Measurements from ENCODE around the gene POLR3A. TPM values are rescaled to one million over a fixed set of nuclear protein-coding genes. Genes with fewer than 3 reads are reported as not detected.

Gene POLR3A
- total RNA-seq, 1 experiment from 2014 or later: 97.2 TPM

Other genes with a start within 250 kb of the POLR3A start
- 118 and 158 TPM in 2 replicates for gene DLG5, start 102.8 kb downstream of the POLR3A start, total RNA-seq (2014; rRNA removed)
- gene RPS24, start 4.3 kb upstream of the POLR3A start, total RNA-seq (2014; rRNA removed): 7,274 and 9,576 TPM in 2 replicates

Measured in PC-3 (cell line).